ENCODE measurements around the gene PCNP.
A peak's percentile ranks its signal among the peaks of the same experiment; 100 is the strongest.
"Not testable (repeated sequence)": the region's sequence is repeated elsewhere in the genome, so short reads cannot be mapped to it uniquely, and the experiment has no call there.

PCNP gene

GRCh38 chr3:101633186-101633585 lies 59.2 kb downstream of the PCNP start:
- DNase-seq (ENCODE audit: low read depth in 2 of 2), result no peak

DNA sequence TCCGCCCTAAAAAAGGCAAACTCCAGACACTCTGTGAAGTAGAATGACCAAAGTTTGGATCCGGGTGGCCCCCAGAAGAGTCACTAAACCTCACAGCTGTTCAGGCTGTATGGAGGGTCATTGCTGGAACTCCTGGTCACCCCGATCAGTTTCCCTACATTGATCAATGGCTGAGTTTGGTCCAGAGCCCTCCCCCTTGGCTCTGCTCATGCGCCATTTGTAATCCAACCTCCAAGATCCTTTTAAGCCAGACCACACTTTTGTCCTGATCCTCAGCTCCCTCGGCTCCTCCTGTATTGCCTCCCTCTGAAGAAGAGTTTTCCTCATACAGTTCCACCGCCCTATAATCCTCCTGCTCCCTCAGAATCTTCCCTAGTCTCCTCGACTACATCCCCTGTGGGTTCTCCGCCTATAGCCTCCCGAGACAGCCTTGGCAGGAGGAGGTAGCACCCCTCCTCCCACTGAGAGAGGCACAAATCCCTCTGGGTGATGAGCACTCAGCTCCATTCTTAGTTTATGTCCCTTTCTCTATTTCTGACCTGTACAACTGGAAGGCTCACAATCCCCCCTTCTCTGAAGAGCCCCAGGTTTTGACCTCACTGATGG lies 60.7 kb downstream of the PCNP start:
- DNase-seq (ENCODE audit: low read depth in 2 of 2), result no peak

- no peak for DNase-seq (ENCODE audit: low read depth in 2 of 2)
Observed at GRCh38 chr3:101635345-101635744, 61.4 kb downstream of the PCNP start.

DNA sequence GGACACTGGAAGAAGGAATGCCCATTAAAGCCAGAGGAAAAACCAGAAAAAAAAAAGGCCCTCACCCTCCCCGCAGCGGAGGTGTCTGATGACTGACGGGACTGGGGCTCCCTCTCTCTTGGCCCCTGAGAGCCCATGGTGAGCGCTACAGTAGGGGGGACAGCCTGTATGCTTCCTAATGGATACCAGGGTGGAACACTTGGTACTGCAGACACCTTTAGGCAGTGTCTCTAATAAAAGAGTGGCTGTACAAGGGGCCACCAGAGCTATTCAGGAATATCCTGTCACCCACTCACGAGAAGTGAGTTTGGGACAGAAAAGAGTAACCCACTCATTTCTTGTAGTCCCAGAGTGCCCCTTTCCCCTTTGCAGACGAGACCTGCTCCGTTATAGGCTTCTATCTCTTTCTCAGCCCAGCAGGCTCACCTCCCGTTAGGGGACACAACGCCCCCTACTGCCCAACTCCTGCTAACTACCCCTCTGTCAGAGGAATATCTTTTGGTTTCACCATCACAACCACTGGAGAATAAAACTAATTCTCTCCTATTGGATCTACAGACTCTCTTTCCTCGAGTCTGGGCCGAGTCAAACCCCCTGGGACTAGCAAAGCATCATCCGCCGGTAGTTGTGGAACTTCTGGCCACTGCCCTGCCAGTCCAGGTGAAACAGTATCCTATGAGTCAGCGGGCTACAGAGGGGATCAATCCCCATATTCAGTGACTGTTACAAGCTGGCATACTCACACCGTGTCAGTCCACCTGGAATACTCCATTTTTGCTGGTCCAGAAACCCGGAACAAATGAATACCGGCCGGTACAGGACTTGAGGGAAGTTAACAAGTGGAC lies 62.2 kb downstream of the PCNP start:
- DNase-seq (ENCODE audit: low read depth in 2 of 2), result peak; percentile 41 to 44

DNA sequence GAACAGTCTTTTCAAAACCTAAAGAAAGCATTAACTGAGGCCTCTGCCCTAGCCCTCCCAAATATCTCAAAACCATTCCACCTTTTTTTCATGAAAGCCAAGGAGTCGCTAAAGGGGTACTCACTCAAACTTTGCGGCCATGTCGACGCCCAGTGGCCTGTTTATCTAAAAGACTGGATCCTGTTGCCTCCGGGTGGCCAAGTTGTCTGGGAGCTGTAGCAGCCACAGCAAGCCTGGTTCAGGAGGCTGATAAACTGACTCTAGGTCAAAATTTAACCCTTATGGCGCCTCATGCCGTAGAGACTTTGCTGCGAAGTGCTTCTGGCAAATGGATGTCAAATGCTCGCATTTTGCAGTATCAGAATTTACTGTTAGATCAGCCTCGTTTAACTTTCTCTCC lies 63.5 kb downstream of the PCNP start:
- no peak for DNase-seq (ENCODE audit: low read depth in 2 of 2)

- no peak for DNase-seq (ENCODE audit: low read depth in 2 of 2)
Observed at GRCh38 chr3:101638261-101638745, 64.3 kb downstream of the PCNP start.

- no peak for DNase-seq (ENCODE audit: low read depth in 2 of 2)
Observed at GRCh38 chr3:101639280-101639963, 65.4 kb downstream of the PCNP start.

DNA sequence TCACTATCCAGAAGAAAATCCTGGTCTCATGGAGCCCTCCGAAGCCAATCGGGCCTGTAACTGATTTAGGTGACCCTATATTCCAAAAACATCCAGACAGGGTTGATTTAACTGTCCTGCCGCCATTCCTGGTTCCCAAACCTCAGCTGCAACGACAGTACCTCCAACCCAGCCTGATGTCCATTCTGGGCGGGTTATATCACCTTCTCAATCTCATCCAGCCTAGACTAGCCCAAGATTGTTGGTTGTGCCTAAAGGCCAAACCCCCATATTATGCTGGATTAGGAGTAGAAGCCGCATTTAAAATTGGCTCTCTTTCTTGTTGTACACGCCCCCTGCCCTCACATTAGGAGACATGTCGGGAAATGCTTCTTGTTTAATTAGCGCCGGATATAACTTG lies 66.3 kb downstream of the PCNP start:
- DNase-seq (ENCODE audit: low read depth in 2 of 2), result no peak

GRCh38 chr3:101641397-101642115 lies 67.6 kb downstream of the PCNP start:
- not testable (repeated sequence) for DNase-seq (ENCODE audit: low read depth in 2 of 2)

- DNase-seq (ENCODE audit: low read depth in 2 of 2), result no peak
Observed at GRCh38 chr3:101642441-101642840, 68.5 kb downstream of the PCNP start.

DNA sequence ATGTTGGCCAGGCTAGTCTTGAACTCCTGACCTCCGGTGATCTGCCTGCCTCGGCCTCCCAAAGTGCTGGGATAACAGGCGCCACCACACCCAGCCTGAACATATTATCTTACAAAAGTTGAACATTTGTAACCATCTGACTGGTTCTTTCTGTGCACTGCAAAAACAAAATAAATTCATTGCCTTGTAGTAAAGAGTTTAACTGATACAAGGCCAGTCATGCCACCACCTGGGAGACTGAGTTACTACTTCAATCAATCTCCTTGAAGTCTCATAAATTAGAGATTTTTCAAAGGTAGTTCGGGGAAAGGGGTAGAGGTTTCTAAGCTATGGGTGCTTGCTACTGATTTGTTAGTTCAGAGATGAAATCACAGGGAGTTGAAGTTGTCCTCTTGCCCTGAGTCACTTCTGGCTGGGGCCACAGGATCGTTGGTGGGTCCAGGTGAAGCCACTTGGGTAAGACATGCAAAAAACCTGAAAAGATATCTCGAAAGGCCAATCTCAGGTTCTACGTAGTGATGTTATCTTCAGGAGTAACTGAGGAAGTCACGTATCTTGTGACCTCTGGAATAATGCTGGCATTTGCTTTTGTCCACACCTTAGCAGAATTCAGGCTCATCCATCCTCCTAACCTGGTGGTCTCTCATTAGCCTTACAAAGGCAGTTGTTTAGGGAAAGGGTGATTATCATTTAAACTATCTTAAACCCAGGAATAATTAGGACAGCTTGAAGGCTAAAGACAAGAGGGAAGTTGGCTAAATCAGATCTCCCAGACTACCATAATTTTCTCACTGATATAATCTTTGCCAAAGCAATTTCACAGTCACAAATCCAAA lies 69.2 kb downstream of the PCNP start:
- no peak for DNase-seq (ENCODE audit: low read depth in 2 of 2)
